Activated T-cell treated with anti-CD3 and anti-CD28 coated beads, Interleukin-2, amount 50 U/mL, for 72 hours (primary cell): ENCODE results near the gene SNCB. TPM values are rescaled to one million over a fixed set of nuclear protein-coding genes. Genes with fewer than 3 reads are reported as not detected.
"Not testable (repeated sequence)": the region's sequence is repeated elsewhere in the genome, so short reads cannot be mapped to it uniquely, and the experiment has no call there.

ENCODE experiments used
- ATAC-seq, 2 donors: fragments of 150-1000 bp; cut with Tn5 transposase; replicated peaks in 1 of 2; 2 replicates each; pipeline ENCODE4 v1.10.0; 2021; ENCODE audit warnings: moderate library complexity in 2 of 2, mild to moderate bottlenecking in 1 of 2
- DNase-seq, 2 donors: peaks; one replicate each; pipeline ENCODE4 v3.0.0; 2021 to 2022; ENCODE audit warnings: mixed read lengths in 1 of 2
- H3K27ac Mint-ChIP-seq: one replicate; pipeline ENCODE4 v1.8.0; 2022; ENCODE audit warnings: mild to moderate bottlenecking, moderate library complexity, mixed read lengths
- H3K27me3 Mint-ChIP-seq: one replicate; pipeline ENCODE4 v1.8.0; 2022; ENCODE audit warnings: low read depth, mixed read lengths
- H3K36me3 Mint-ChIP-seq, 2 donors: one replicate each; pipeline ENCODE4 v1.8.0; 2022; ENCODE audit warnings: mixed read lengths in 2 of 2, mild to moderate bottlenecking in 1 of 2; ENCODE audit not compliant: insufficient read depth in 2 of 2
- H3K4me1 Mint-ChIP-seq: one replicate; pipeline ENCODE4 v1.8.0; 2022; ENCODE audit warnings: low read depth, mixed read lengths
- H3K4me3 Mint-ChIP-seq, 2 donors: one replicate each; pipeline ENCODE4 v1.8.0; 2022; ENCODE audit warnings: mild to moderate bottlenecking in 2 of 2, mixed read lengths in 2 of 2, moderate library complexity in 2 of 2
- H3K9me3 Mint-ChIP-seq, 2 donors: one replicate each; pipeline ENCODE4 v1.8.0; 2022; ENCODE audit warnings: mixed read lengths in 2 of 2
- total RNA-seq, 2 donors: library from RNA; stranded (reverse); gene quantifications; one replicate each; pipeline ENCODE4 v1.2.3, GENCODE V29; 2022

SNCB gene
- total RNA-seq, 2 donors from 2014 or later: 0.81 TPM; not detected in 1

GRCh38 chr5:176606875-176607274 lies 23.5 kb downstream of the SNCB start:
- Mint-ChIP-seq H3K27me3 (peaks cover 16% of the 10 kb centered on the region), H3K27ac (no peak overlapping the region)
- no peak for ATAC-seq

GRCh38 chr5:176606032-176606431 lies 24.3 kb downstream of the SNCB start:
- H3K4me3 Mint-ChIP-seq: no peak overlapping the region
- H3K4me1 Mint-ChIP-seq: peaks cover 11% of the 10 kb centered on the region
- no peak overlapping the region for H3K27ac Mint-ChIP-seq
- H3K9me3 Mint-ChIP-seq: no peaks in the 10 kb centered on the region
- peaks cover 10% of the 10 kb centered on the region for H3K27me3 Mint-ChIP-seq
- no peak for DNase-seq
- peaks cover 0 to 2% of the 10 kb centered on the region in 2 donors for H3K36me3 Mint-ChIP-seq
- no peak for ATAC-seq

More at GRCh38 chr5:176606875-176607274, 23.5 kb downstream of the SNCB start:
- H3K9me3 Mint-ChIP-seq: no peaks in the 10 kb centered on the region
- no peak overlapping the region for H3K4me3 Mint-ChIP-seq
- peaks cover 17% of the 10 kb centered on the region for H3K4me1 Mint-ChIP-seq
- peaks cover 0 to 2% of the 10 kb centered on the region in 2 donors for H3K36me3 Mint-ChIP-seq
- no peak for DNase-seq

- H3K27ac Mint-ChIP-seq: no peak overlapping the region
- no peaks in the 10 kb centered on the region for H3K9me3 Mint-ChIP-seq
- peaks cover 11% of the 10 kb centered on the region for H3K4me1 Mint-ChIP-seq
- no peaks in the 10 kb centered on the region for H3K36me3 Mint-ChIP-seq
- DNase-seq (no peak), ATAC-seq (no peak)
- H3K27me3 Mint-ChIP-seq: peaks cover 7% of the 10 kb centered on the region
- no peak overlapping the region for H3K4me3 Mint-ChIP-seq
Observed at GRCh38 chr5:176603091-176603490, 27.2 kb downstream of the SNCB start.

- Mint-ChIP-seq H3K9me3 (no peaks in the 10 kb centered on the region), H3K36me3 (no peaks in the 10 kb centered on the region), H3K4me1 (peaks cover 11% of the 10 kb centered on the region), H3K27me3 (peaks cover 7% of the 10 kb centered on the region), H3K27ac (no peak overlapping the region), H3K4me3 (no peak overlapping the region)
- DNase-seq: no peak
- no peak for ATAC-seq
Observed at GRCh38 chr5:176601901-176602482, 28.3 kb downstream of the SNCB start.

- not testable (repeated sequence) for H3K9me3 Mint-ChIP-seq, DNase-seq, H3K27ac Mint-ChIP-seq, ATAC-seq, H3K4me3 Mint-ChIP-seq, H3K36me3 Mint-ChIP-seq
- H3K27me3 Mint-ChIP-seq: peaks cover 13% of the 10 kb centered on the region
- peaks cover 15% of the 10 kb centered on the region for H3K4me1 Mint-ChIP-seq
Observed at GRCh38 chr5:176599749-176600430, 30.4 kb downstream of the SNCB start.

GRCh38 chr5:176597417-176598389 lies 32.6 kb downstream of the SNCB start:
- Mint-ChIP-seq H3K4me1 (peaks cover 15% of the 10 kb centered on the region), H3K27me3 (peaks cover 13% of the 10 kb centered on the region), H3K27ac (no peak overlapping the region), H3K9me3 (no peaks in the 10 kb centered on the region), H3K36me3 (no peaks in the 10 kb centered on the region), H3K4me3 (peak overlapping the region; percentile 42 to 65)
- ATAC-seq (no peak), DNase-seq (no peak)

- Mint-ChIP-seq H3K9me3 (no peaks in the 10 kb centered on the region), H3K4me3 (peak overlapping the region; percentile 72 to 73), H3K36me3 (no peaks in the 10 kb centered on the region), H3K4me1 (peaks cover 15% of the 10 kb centered on the region), H3K27ac (no peak overlapping the region), H3K27me3 (peaks cover 13% of the 10 kb centered on the region)
- peak; percentile 77 for DNase-seq
- ATAC-seq: peak; percentile 90 to 94
Observed at GRCh38 chr5:176596689-176597416, 33.5 kb downstream of the SNCB start.

GRCh38 chr5:176596069-176596644 lies 34.2 kb downstream of the SNCB start:
- no peak for DNase-seq
- Mint-ChIP-seq H3K27ac (no peak overlapping the region), H3K27me3 (peaks cover 13% of the 10 kb centered on the region), H3K4me3 (peak overlapping the region; percentile 69 to 73), H3K4me1 (peaks cover 15% of the 10 kb centered on the region), H3K36me3 (no peaks in the 10 kb centered on the region), H3K9me3 (no peaks in the 10 kb centered on the region)
- ATAC-seq: no peak

- Mint-ChIP-seq H3K36me3 (no peaks in the 10 kb centered on the region), H3K4me3 (no peak overlapping the region), H3K4me1 (peaks cover 15% of the 10 kb centered on the region), H3K27me3 (peaks cover 13% of the 10 kb centered on the region), H3K9me3 (no peaks in the 10 kb centered on the region), H3K27ac (no peak overlapping the region)
- ATAC-seq: no peak
- no peak for DNase-seq
Observed at GRCh38 chr5:176595386-176595943, 34.9 kb downstream of the SNCB start.

GRCh38 chr5:176594554-176594953 lies 35.8 kb downstream of the SNCB start:
- H3K36me3 Mint-ChIP-seq: no peaks in the 10 kb centered on the region
- peaks cover 8% of the 10 kb centered on the region for H3K4me1 Mint-ChIP-seq
- H3K4me3 Mint-ChIP-seq: peak overlapping the region in 1 of 2 donors; percentile 21
- DNase-seq (no peak), ATAC-seq (no peak)
- no peak overlapping the region for H3K27ac Mint-ChIP-seq
- H3K9me3 Mint-ChIP-seq: no peaks in the 10 kb centered on the region
- H3K27me3 Mint-ChIP-seq: peaks cover 13% of the 10 kb centered on the region

- Mint-ChIP-seq H3K9me3 (no peaks in the 10 kb centered on the region), H3K27ac (no peak overlapping the region), H3K36me3 (no peaks in the 10 kb centered on the region), H3K27me3 (peaks cover 5% of the 10 kb centered on the region), H3K4me1 (peaks cover 4% of the 10 kb centered on the region), H3K4me3 (no peak overlapping the region)
- DNase-seq (no peak), ATAC-seq (no peak)
Observed at GRCh38 chr5:176593273-176593869, 37.0 kb downstream of the SNCB start.

GRCh38 chr5:176592573-176592972 lies 37.8 kb downstream of the SNCB start:
- no peaks in the 10 kb centered on the region for H3K36me3 Mint-ChIP-seq
- ATAC-seq (no peak), DNase-seq (no peak)
- peaks cover 4% of the 10 kb centered on the region for H3K4me1 Mint-ChIP-seq
- peaks cover 5% of the 10 kb centered on the region for H3K27me3 Mint-ChIP-seq
- no peak overlapping the region for H3K4me3 Mint-ChIP-seq
- no peaks in the 10 kb centered on the region for H3K9me3 Mint-ChIP-seq
- no peak overlapping the region for H3K27ac Mint-ChIP-seq
